A673 (cell line): Measurements from ENCODE around the gene PACRG.

Experiments used
- CTCF ChIP-seq: fragments of 300-800, 200-600 bp; sonication (generic); conservative IDR thresholded peaks from 2 replicates; pipeline ENCODE4 v1.5.1; 2017; ENCODE audit warnings: low read depth, mild to moderate bottlenecking, antibody characterized with exemption, low read length, moderate library complexity, mixed read lengths
- EZH2 ChIP-seq: fragments of 200-600 bp; sonication (generic); IDR thresholded peaks from 2 replicates; pipeline ENCODE4 v1.6.1; 2017; ENCODE audit warnings: borderline replicate concordance, low read depth, mild to moderate bottlenecking, mixed read lengths, antibody characterized with exemption, low read length; ENCODE audit not compliant: poor library complexity, severe bottlenecking

GRCh38 chr6:163249651-163250101 lies 521.9 kb downstream of the PACRG start:
- TF ChIP-seq CTCF (no peak), EZH2 (no peak)
